OCI-LY7 (cell line): ENCODE results near the gene HYCC2.

Source experiments
- CTCF ChIP-seq: fragments of 200-600 bp; sonication (generic); conservative IDR thresholded peaks from 2 replicates; pipeline ENCODE4 v1.5.1; 2014; ENCODE audit warnings: mild to moderate bottlenecking, antibody characterized with exemption, low read length, moderate library complexity, mixed read lengths
- EZH2phosphoT487 ChIP-seq: fragments of 200-600 bp; sonication (generic); IDR thresholded peaks from 2 replicates; pipeline ENCODE4 v1.6.1; 2018; ENCODE audit warnings: low read depth, borderline replicate concordance, mild to moderate bottlenecking, mixed run types, antibody characterized with exemption, low read length, moderate library complexity, mixed read lengths

DNA sequence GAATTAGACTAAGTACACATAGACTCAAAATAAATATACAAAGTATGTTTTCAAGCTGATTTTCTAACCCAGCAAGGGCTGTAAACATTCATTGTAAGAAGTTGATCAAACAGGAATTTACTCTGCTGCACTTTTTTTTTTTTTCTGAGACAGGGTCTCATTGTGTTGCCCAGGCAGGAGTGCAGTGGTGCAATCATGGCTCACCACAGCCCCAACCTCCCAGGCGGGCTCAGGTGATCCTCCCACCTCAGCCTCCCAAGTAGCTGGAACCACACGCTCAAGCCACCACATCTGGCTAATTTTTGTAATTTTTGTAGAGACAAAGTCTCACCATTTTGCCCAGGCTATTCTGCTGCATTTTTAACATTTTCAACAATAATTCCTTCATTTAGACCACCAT, 36.2 kb upstream of the HYCC2 start:
- TF ChIP-seq CTCF: no peak
- no peak for TF ChIP-seq EZH2phosphoT487
